HFFc6 (cell line): Measurements from ENCODE around the gene ACY1. TPM values are rescaled to one million over a fixed set of nuclear protein-coding genes. Genes with fewer than 3 reads are reported as not detected.

Experiments used
- DNase-seq: peaks from one replicate; pipeline ENCODE4 v3.0.0-alpha.2; 2018
- H3K27ac Mint-ChIP-seq: 2 replicates; pipeline ENCODE4 v1.8.0; 2020; ENCODE audit warnings: mild to moderate bottlenecking, mixed read lengths
- H3K27me3 Mint-ChIP-seq: 2 replicates; pipeline ENCODE4 v1.8.0; 2021; ENCODE audit warnings: mild to moderate bottlenecking, moderate library complexity, mixed read lengths; ENCODE audit not compliant: insufficient read depth
- H3K36me3 Mint-ChIP-seq: 2 replicates; pipeline ENCODE4 v1.8.0; 2021; ENCODE audit warnings: low read depth, mixed read lengths
- H3K4me1 Mint-ChIP-seq: 2 replicates; pipeline ENCODE4 v1.8.0; 2020; ENCODE audit warnings: low read depth, mixed read lengths
- H3K4me3 Mint-ChIP-seq: 2 replicates; pipeline ENCODE4 v1.8.0; 2020; ENCODE audit warnings: mild to moderate bottlenecking, moderate library complexity, mixed read lengths
- H3K9me3 Mint-ChIP-seq: 2 replicates; pipeline ENCODE4 v1.8.0; 2020; ENCODE audit warnings: mild to moderate bottlenecking, mixed read lengths
- total RNA-seq, 6 experiments: library from RNA; stranded (reverse); fragmentation: NEBNext Ultra II Directional; extraction: Animal tissue kit (Norgen Biotek cat#: 25700); gene quantifications; 2 replicates in 1 of 6; 3 replicates in 5 of 6; pipeline ENCODE4 v1.2.3, GENCODE V29; 2021
- TF ChIP-seq, protein P1 (sequence below): fragments of 200-600 bp; sonication (generic); IDR thresholded peaks from 2 replicates; pipeline ENCODE4 v1.5.0; 2021; ENCODE audit warnings: antibody characterized with exemption, mild to moderate bottlenecking

Gene ACY1
- total RNA-seq, 6 experiments from 2014 or later = 40.0 to 49.2 (median 41.5) TPM

DNA sequence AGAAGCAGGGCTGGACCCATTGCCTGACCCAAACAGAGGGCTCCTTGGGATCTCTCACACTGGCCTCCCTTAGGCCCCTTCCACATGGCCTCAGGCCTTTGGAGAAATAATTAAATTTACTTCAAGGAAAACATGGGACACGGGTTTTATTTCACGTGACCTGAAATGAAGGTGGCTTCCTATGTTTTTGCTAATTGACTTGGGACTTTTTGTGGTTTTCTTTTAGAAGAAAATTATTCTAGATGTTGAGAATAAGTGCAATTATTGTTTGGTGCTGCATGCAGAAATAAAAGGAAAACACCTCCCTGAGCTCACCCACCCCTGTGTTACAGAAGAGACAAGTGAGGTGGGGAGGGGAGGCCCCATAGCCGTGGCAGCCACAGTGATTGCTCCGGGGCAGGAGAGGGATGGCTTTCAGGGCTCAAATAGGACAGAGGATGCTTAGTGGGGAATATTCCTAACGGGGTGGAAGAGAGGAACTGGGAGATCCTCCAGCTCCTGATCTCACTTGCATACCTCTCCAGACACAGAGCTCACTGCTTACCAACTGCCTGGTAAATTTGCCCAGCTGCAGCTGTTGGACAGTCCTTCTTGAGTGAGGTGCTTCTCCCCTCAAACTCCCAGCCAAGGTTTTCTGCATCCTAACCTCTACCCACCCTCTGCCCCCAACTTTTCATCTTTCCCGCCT is 41.6 kb downstream of the ACY1 start:
- H3K36me3 Mint-ChIP-seq = no peaks in the 10 kb centered on the region
- H3K4me1 Mint-ChIP-seq = peaks cover 27% of the 10 kb centered on the region
- no peak overlapping the region for H3K27ac Mint-ChIP-seq
- no peaks in the 10 kb centered on the region for H3K9me3 Mint-ChIP-seq
- no peak overlapping the region for H3K4me3 Mint-ChIP-seq
- H3K27me3 Mint-ChIP-seq = no peaks in the 10 kb centered on the region; the same call in 1 of the 2 replicates
- DNase-seq = no peak
- TF ChIP-seq, protein P1, sequence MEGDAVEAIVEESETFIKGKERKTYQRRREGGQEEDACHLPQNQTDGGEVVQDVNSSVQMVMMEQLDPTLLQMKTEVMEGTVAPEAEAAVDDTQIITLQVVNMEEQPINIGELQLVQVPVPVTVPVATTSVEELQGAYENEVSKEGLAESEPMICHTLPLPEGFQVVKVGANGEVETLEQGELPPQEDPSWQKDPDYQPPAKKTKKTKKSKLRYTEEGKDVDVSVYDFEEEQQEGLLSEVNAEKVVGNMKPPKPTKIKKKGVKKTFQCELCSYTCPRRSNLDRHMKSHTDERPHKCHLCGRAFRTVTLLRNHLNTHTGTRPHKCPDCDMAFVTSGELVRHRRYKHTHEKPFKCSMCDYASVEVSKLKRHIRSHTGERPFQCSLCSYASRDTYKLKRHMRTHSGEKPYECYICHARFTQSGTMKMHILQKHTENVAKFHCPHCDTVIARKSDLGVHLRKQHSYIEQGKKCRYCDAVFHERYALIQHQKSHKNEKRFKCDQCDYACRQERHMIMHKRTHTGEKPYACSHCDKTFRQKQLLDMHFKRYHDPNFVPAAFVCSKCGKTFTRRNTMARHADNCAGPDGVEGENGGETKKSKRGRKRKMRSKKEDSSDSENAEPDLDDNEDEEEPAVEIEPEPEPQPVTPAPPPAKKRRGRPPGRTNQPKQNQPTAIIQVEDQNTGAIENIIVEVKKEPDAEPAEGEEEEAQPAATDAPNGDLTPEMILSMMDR = no peak

GRCh38 chr3:52025453-52025852 is 42.1 kb downstream of the ACY1 start:
- TF ChIP-seq, protein P1 = no peak
- no peak for DNase-seq
- Mint-ChIP-seq H3K9me3 (peaks cover 3% of the 10 kb centered on the region; the same call in 1 of the 2 replicates), H3K27me3 (no peaks in the 10 kb centered on the region; the same call in 1 of the 2 replicates), H3K36me3 (no peaks in the 10 kb centered on the region), H3K4me3 (no peak overlapping the region), H3K4me1 (peaks cover 27% of the 10 kb centered on the region), H3K27ac (no peak overlapping the region)

- H3K4me1 Mint-ChIP-seq = peaks cover 27% of the 10 kb centered on the region
- no peaks in the 10 kb centered on the region for H3K36me3 Mint-ChIP-seq
- H3K4me3 Mint-ChIP-seq = no peak overlapping the region
- no peaks in the 10 kb centered on the region; the same call in 1 of the 2 replicates for H3K27me3 Mint-ChIP-seq
- TF ChIP-seq, protein P1 = no peak
- H3K27ac Mint-ChIP-seq = no peak overlapping the region
- no peak for DNase-seq
- H3K9me3 Mint-ChIP-seq = peaks cover 9% of the 10 kb centered on the region; the same call in 1 of the 2 replicates
Measured at GRCh38 chr3:52026041-52026440, 42.7 kb downstream of the ACY1 start.

- Mint-ChIP-seq H3K9me3 (peaks cover 20% of the 10 kb centered on the region), H3K4me1 (peaks cover 6% of the 10 kb centered on the region; the same call in 1 of the 2 replicates), H3K27me3 (no peaks in the 10 kb centered on the region; the same call in 1 of the 2 replicates), H3K4me3 (no peak overlapping the region), H3K36me3 (no peaks in the 10 kb centered on the region), H3K27ac (no peak overlapping the region)
- no peak for DNase-seq
- TF ChIP-seq, protein P1 = no peak
Measured at GRCh38 chr3:52028572-52028971, 45.2 kb downstream of the ACY1 start.

GRCh38 chr3:52029053-52029452 is 45.7 kb downstream of the ACY1 start:
- Mint-ChIP-seq H3K27me3 (no peaks in the 10 kb centered on the region; the same call in 1 of the 2 replicates), H3K36me3 (no peaks in the 10 kb centered on the region), H3K9me3 (peaks cover 20% of the 10 kb centered on the region), H3K4me1 (peaks cover 6% of the 10 kb centered on the region; the same call in 1 of the 2 replicates), H3K4me3 (no peak overlapping the region), H3K27ac (no peak overlapping the region)
- DNase-seq = no peak
- TF ChIP-seq, protein P1 = no peak
